K562 (cell line): ENCODE measurements around the gene TKT. TPM values are rescaled to one million over a fixed set of nuclear protein-coding genes. Genes with fewer than 3 reads are reported as not detected.

Source experiments
- EHMT2 ChIP-seq: fragments of 450-650 bp; IDR thresholded peaks from 2 replicates; pipeline ENCODE4 v1.6.1; 2018; ENCODE audit warnings: antibody characterized with exemption
- GABPA ChIP-seq: fragments of 200-800 bp; sonication (Bioruptor generic); conservative IDR thresholded peaks from 2 replicates; pipeline ENCODE4 v1.6.1; 2016; ENCODE audit warnings: low read depth, missing genetic modification characterization, missing compliant biosample characterization
- GATA2 ChIP-seq: sonication (generic); formaldehyde crosslinking; IDR thresholded peaks from 2 replicates; pipeline ENCODE4 v1.4.0; 2020; ENCODE audit warnings: mild to moderate bottlenecking, missing genetic modification reagents
- MYC ChIP-seq, 2 experiments: fragments of 250-450 bp in 1 of 2; sonication (Bioruptor Pico) in 1 of 2; IDR thresholded peaks; 2 replicates each; pipeline versions ENCODE4 v1.5.1 to v1.6.1; 2012 to 2021; ENCODE audit warnings: low read depth in 2 of 2, borderline replicate concordance in 1 of 2, improper control_type of control experiment in 1 of 2, low read length in 1 of 2, mild to moderate bottlenecking in 1 of 2, moderate library complexity in 1 of 2
- NEUROD1 ChIP-seq: fragments of 150-350 bp; IDR thresholded peaks from 2 replicates; pipeline ENCODE4 v1.6.1; 2014; ENCODE audit warnings: borderline replicate concordance, low read length, low read depth; ENCODE audit not compliant: partially characterized antibody
- POU5F1 ChIP-seq: fragments of 150-350 bp; IDR thresholded peaks from 2 replicates; pipeline ENCODE4 v1.6.1; 2014; ENCODE audit warnings: borderline replicate concordance, low read length, low read depth, mild to moderate bottlenecking; ENCODE audit not compliant: partially characterized antibody
- SIN3A ChIP-seq, 2 experiments: fragments of 150-350 bp in 1 of 2; IDR thresholded peaks; 2 replicates each; pipeline ENCODE4 v1.6.1; 2011 to 2016; ENCODE audit warnings: borderline replicate concordance in 2 of 2, low read depth in 2 of 2, low read length in 2 of 2, mild to moderate bottlenecking in 2 of 2, moderate library complexity in 2 of 2; ENCODE audit not compliant: control insufficient read depth in 1 of 2
- TEAD2 ChIP-seq: fragments of 450-650 bp; IDR thresholded peaks from 2 replicates; pipeline ENCODE4 v1.6.1; 2016; ENCODE audit warnings: missing genetic modification characterization, control low read depth, missing compliant biosample characterization
- ZBTB40 ChIP-seq, 2 experiments: fragments of 450-650 bp in 1 of 2; sonication (generic) in 1 of 2; formaldehyde crosslinking in 1 of 2; IDR thresholded peaks; 2 replicates each; pipeline versions ENCODE4 v1.7.1 to v1.9.0; 2016 to 2022; ENCODE audit warnings: inconsistent platforms in 1 of 2, mild to moderate bottlenecking in 1 of 2, missing genetic modification reagents in 1 of 2
- ZNF277 ChIP-seq: fragments of 250-450 bp; sonication (Bioruptor Pico); IDR thresholded peaks from 2 replicates; pipeline ENCODE4 v1.8.0; 2022; ENCODE audit warnings: inconsistent platforms, mild to moderate bottlenecking, moderate library complexity, borderline replicate concordance
- ZSCAN29 ChIP-seq: fragments of 450-650 bp; IDR thresholded peaks from 2 replicates; pipeline ENCODE4 v1.6.1; 2017
- polyA plus RNA-seq, 8 experiments: library from polyadenylated mRNA; depleted of rRNA in 4 of 8; stranded (reverse) in 5 of 8; unstranded in 3 of 8; fragments of >200 nt; fragmentation: Nextera tagmentation in 2 of 8; fragmentation: Illumina TruSeq in 1 of 8; extraction: Ambion mirVana in 2 of 8; extraction: Trizol in 1 of 8; gene quantifications; 2 replicates each; pipeline versions ENCODE4 v1.2.1 to v1.2.3, GENCODE V29; 2011 to 2014; ENCODE audit warnings: inconsistent platforms in 1 of 8, missing spikeins in 1 of 8
- total RNA-seq, 7 experiments: library from RNA; depleted of rRNA in 6 of 7; stranded (reverse); fragments of >200 nt in 6 of 7; fragmentation: Illumina TruSeq in 2 of 7; extraction: Trizol in 2 of 7; gene quantifications; 2 replicates each; pipeline versions ENCODE4 v1.2.1 to v1.2.3, GENCODE V29; 2011 to 2021; ENCODE audit warnings: low replicate concordance in 1 of 7

The TKT gene
- total and polyA plus RNA-seq, 9 of the 15 experiments (the other 6 are each of a cell fraction or from before 2014, with no cell fraction given) = 58.1 to 401 (median 187) TPM

DNA sequence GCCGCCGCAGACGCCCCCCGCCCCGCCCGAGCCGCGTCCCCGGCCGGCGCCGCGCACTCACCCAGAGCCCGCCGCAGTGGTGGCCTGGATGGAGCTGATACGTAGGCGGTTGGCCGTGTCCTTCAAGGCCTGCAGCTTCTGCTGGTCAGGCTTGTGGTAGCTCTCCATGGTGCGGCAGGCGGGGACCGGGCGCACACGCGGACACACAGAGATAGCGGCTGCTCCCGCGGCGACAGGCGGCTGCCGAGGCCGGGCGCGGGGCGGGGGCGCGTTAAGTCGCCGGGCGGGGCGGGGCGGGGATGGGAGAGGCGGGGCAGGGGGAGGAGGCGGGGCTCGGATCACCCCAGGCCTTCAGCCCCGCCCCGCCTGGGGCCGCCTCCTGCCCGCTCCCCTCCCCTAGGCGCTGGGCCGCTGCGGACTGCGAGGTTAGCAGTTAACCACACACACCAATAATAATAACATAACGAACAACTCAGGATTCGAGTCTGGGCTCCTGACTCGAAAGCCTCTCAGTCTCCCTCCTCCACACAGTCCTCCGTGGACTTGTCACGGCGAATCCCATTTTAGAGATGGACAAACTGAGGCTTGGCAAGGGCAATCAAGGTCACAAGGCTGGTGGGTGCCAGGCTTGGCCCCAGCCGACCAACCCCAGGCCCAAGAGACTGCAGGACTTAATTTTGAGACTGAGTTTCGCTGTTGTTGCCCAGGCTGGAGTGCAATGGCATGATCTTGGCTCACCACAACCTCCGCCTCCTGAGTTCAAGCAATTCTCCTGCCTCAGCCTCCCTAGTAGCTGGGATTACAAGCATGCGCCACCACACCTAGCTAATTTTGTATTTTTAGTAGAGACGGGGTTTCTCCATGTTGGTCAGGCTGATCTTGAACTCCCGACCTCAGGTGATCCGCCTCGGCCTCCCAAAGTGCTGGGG is at the start of gene TKT (continued):
- TF ChIP-seq ZBTB40 (IDR thresholded peaks at IDR 0.05) (no peak), ZBTB40 (CRISPR knock-in tag; IDR thresholded peaks at IDR 0.05) (no peak), GABPA (0 out of 2 replicates have a peak, but pooled peaks have one; percentile 6), NEUROD1 (no peak), MYC (IDR thresholded peaks at IDR 0.05; ENCODE audit: low read depth, low read length) (peak; percentile 76), MYC (CRISPR knock-in tag; IDR thresholded peaks at IDR 0.05; ENCODE audit: borderline replicate concordance, low read depth) (no peak), EHMT2 (peak; percentile 66; the same call in 1 of the 2 replicates), SIN3A (IDR thresholded peaks at IDR 0.05; ENCODE audit: borderline replicate concordance in 2 of 2, control insufficient read depth in 1 of 2, low read depth in 2 of 2, low read length in 2 of 2) (peak; percentile 44 to 92; a peak in 1 of 4 replicates), ZSCAN29 (no peak), ZNF277 (CRISPR knock-in tag) (no peak), TEAD2 (no peak), GATA2 (CRISPR knock-in tag) (peak; percentile 52), POU5F1 (no peak)
